ENCODE measurements around the gene C17orf113. TPM values are rescaled to one million over a fixed set of nuclear protein-coding genes. Genes with fewer than 3 reads are reported as not detected.

The C17orf113 gene
- total and polyA plus RNA-seq, 12 donors: 0.14 to 1.1 (median 0.60) TPM

- Histone ChIP-seq H3K4me3 (no peak overlapping the region), H3K27ac (no peak overlapping the region), H3K9me3 (replicated peaks in 1 of 3) (no peaks in the 10 kb centered on the region), H3K36me3 (replicated peaks in 1 of 2) (peaks cover 0 to 92% of the 10 kb centered on the region in 2 donors), H3K27me3 (no peaks in the 10 kb centered on the region), H3K4me1 (replicated peaks in 1 of 2) (no peaks in the 10 kb centered on the region)
- 79 to 84% (median 81%) methylated on average over 5 of the region's 5 CpGs for WGBS, 4 donors
- DNase-seq: no peak
- no peak for TF ChIP-seq CTCF (IDR thresholded peaks at IDR 0.05)
- no peak for TF ChIP-seq POLR2A (IDR thresholded peaks at IDR 0.05)
- intact Hi-C loops (cut with DNase I): no loop called here
Measured at GRCh38 chr17:41989702-41990419, 60.5 kb downstream of the C17orf113 start.

GRCh38 chr17:41988418-41988817, 62.0 kb downstream of the C17orf113 start:
- no peak for DNase-seq
- no peaks in the 10 kb centered on the region for H3K4me1 ChIP-seq (replicated peaks in 1 of 2)
- peaks cover 0 to 93% of the 10 kb centered on the region in 2 donors for H3K36me3 ChIP-seq (replicated peaks in 1 of 2)
- H3K27ac ChIP-seq: no peak overlapping the region
- H3K27me3 ChIP-seq: no peaks in the 10 kb centered on the region
- no peaks in the 10 kb centered on the region for H3K9me3 ChIP-seq (replicated peaks in 1 of 3)
- WGBS, 4 donors: 90 to 98% (median 94%) methylated on average over 2 of the region's 2 CpGs
- no peak for TF ChIP-seq CTCF (IDR thresholded peaks at IDR 0.05)
- TF ChIP-seq POLR2A (IDR thresholded peaks at IDR 0.05): no peak
- no peak overlapping the region for H3K4me3 ChIP-seq
- intact Hi-C loops (cut with DNase I): no loop called here

Other genes starting within 250 kb of the C17orf113 start
- 10 to 100 TPM; 22.7 to 67.2 (median 30.8) TPM for gene P3H4, start 238.7 kb downstream of the C17orf113 start, total RNA-seq
- 10 to 100 TPM; 12.8 to 19.1 (median 14.1) TPM for gene P3H4, start 238.7 kb downstream of the C17orf113 start, polyA plus RNA-seq
- 100 to 1,000 TPM in 3 of 9 donors, 10 to 100 TPM in 6; 62.3 to 131 (median 86.3) TPM for gene FKBP10, start 237.6 kb downstream of the C17orf113 start, total RNA-seq
- gene FKBP10, start 237.6 kb downstream of the C17orf113 start, polyA plus RNA-seq: 100 to 1,000 TPM in 2 of 3 donors, 10 to 100 TPM in 1; 28.4 to 244 (median 157) TPM
- gene NT5C3B, start 214.4 kb downstream of the C17orf113 start, total RNA-seq: 10 to 100 TPM; 36.2 to 62.9 (median 49.4) TPM
- gene NT5C3B, start 214.4 kb downstream of the C17orf113 start, polyA plus RNA-seq: 100 to 1,000 TPM in 1 of 3 donors, 10 to 100 TPM in 2; 51.4 to 121 (median 98.8) TPM
- under 1 TPM in 1 of 9 donors, not detected in 8; 0.29 TPM for gene KLHL10, start 212.8 kb downstream of the C17orf113 start, total RNA-seq
- under 1 TPM in 2 of 3 donors, not detected in 1; 0.10 to 0.24 TPM for gene KLHL10, start 212.8 kb downstream of the C17orf113 start, polyA plus RNA-seq
- gene KLHL11, start 185.2 kb downstream of the C17orf113 start, total RNA-seq: 10 to 100 TPM; 14.7 to 42.9 (median 22.9) TPM
- 1 to 10 TPM in 1 of 3 donors, under 1 TPM in 2; 0.17 to 3.2 (median 0.97) TPM for gene KLHL11, start 185.2 kb downstream of the C17orf113 start, polyA plus RNA-seq
- gene ACLY, start 131.7 kb downstream of the C17orf113 start, total RNA-seq: 100 to 1,000 TPM in 2 of 9 donors, 10 to 100 TPM in 7; 61.8 to 190 (median 74.4) TPM
- 100 to 1,000 TPM in 1 of 3 donors, 10 to 100 TPM in 2; 18.0 to 132 (median 22.7) TPM for gene ACLY, start 131.7 kb downstream of the C17orf113 start, polyA plus RNA-seq
- gene ODAD4, start 120.0 kb downstream of the C17orf113 start, total RNA-seq: 1 to 10 TPM in 1 of 9 donors, under 1 TPM in 7, not detected in 1; 0.39 to 1.4 (median 0.46) TPM
- gene ODAD4, start 120.0 kb downstream of the C17orf113 start, polyA plus RNA-seq: 1 to 10 TPM; 1.2 to 3.5 (median 1.3) TPM
- gene CNP, start 83.8 kb downstream of the C17orf113 start, total RNA-seq: 10 to 100 TPM; 28.8 to 78.5 (median 69.2) TPM
- 10 to 100 TPM; 27.9 to 44.6 (median 34.2) TPM for gene CNP, start 83.8 kb downstream of the C17orf113 start, polyA plus RNA-seq
- gene DNAJC7, start 33.2 kb downstream of the C17orf113 start, total RNA-seq: 10 to 100 TPM; 44.4 to 96.4 (median 66.2) TPM
- gene DNAJC7, start 33.2 kb downstream of the C17orf113 start, polyA plus RNA-seq: 100 to 1,000 TPM; 102 to 148 (median 134) TPM
- gene NKIRAS2, start 30.5 kb downstream of the C17orf113 start, total RNA-seq: 10 to 100 TPM; 22.9 to 56.8 (median 27.5) TPM
- 10 to 100 TPM; 23.1 to 31.9 (median 31.4) TPM for gene NKIRAS2, start 30.5 kb downstream of the C17orf113 start, polyA plus RNA-seq
- under 1 TPM in 3 of 9 donors, not detected in 6; 0.07 to 0.11 (median 0.11) TPM for gene ZNF385C, start 47.9 kb upstream of the C17orf113 start, total RNA-seq
- gene ZNF385C, start 47.9 kb upstream of the C17orf113 start, polyA plus RNA-seq: under 1 TPM; 0.11 to 0.16 (median 0.13) TPM
- gene DHX58, start 62.1 kb upstream of the C17orf113 start, total RNA-seq: 10 to 100 TPM; 17.9 to 40.8 (median 31.2) TPM
- 100 to 1,000 TPM in 1 of 3 donors, 10 to 100 TPM in 2; 16.3 to 117 (median 88.0) TPM for gene DHX58, start 62.1 kb upstream of the C17orf113 start, polyA plus RNA-seq
- gene KAT2A, start 70.8 kb upstream of the C17orf113 start, total RNA-seq: 100 to 1,000 TPM in 1 of 9 donors, 10 to 100 TPM in 8; 16.0 to 136 (median 53.2) TPM
- gene KAT2A, start 70.8 kb upstream of the C17orf113 start, polyA plus RNA-seq: 100 to 1,000 TPM in 2 of 3 donors, 10 to 100 TPM in 1; 23.7 to 671 (median 386) TPM
- gene HSPB9, start 72.2 kb upstream of the C17orf113 start, total RNA-seq: under 1 TPM in 5 of 9 donors, not detected in 4; 0.14 to 0.27 (median 0.18) TPM
- under 1 TPM in 2 of 3 donors, not detected in 1; 0.20 to 0.72 TPM for gene HSPB9, start 72.2 kb upstream of the C17orf113 start, polyA plus RNA-seq
- gene RAB5C, start 104.4 kb upstream of the C17orf113 start, total RNA-seq: 100 to 1,000 TPM in 8 of 9 donors, 10 to 100 TPM in 1; 96.9 to 216 (median 161) TPM
- gene RAB5C, start 104.4 kb upstream of the C17orf113 start, polyA plus RNA-seq: 100 to 1,000 TPM in 2 of 3 donors, 10 to 100 TPM in 1; 55.8 to 206 (median 115) TPM
- under 1 TPM in 7 of 9 donors, not detected in 2; 0.14 to 0.41 (median 0.19) TPM for gene KCNH4, start 130.5 kb upstream of the C17orf113 start, total RNA-seq
- gene KCNH4, start 130.5 kb upstream of the C17orf113 start, polyA plus RNA-seq: 1 to 10 TPM in 1 of 3 donors, under 1 TPM in 2; 0.13 to 1.0 (median 0.26) TPM
- gene HCRT, start 134.9 kb upstream of the C17orf113 start, total RNA-seq: not detected
- gene HCRT, start 134.9 kb upstream of the C17orf113 start, polyA plus RNA-seq: not detected
- 100 to 1,000 TPM in 1 of 9 donors, 10 to 100 TPM in 8; 31.6 to 344 (median 71.1) TPM for gene GHDC, start 143.9 kb upstream of the C17orf113 start, total RNA-seq
- gene GHDC, start 143.9 kb upstream of the C17orf113 start, polyA plus RNA-seq: 10 to 100 TPM; 10.5 to 33.9 (median 30.4) TPM
- 100 to 1,000 TPM in 6 of 9 donors, 10 to 100 TPM in 3; 30.3 to 128 (median 111) TPM for gene STAT5B, start 225.8 kb upstream of the C17orf113 start, total RNA-seq
- gene STAT5B, start 225.8 kb upstream of the C17orf113 start, polyA plus RNA-seq: 10 to 100 TPM; 44.7 to 70.6 (median 58.1) TPM
- 100 to 1,000 TPM in 4 of 9 donors, 10 to 100 TPM in 5; 12.0 to 169 (median 84.2) TPM for gene STAT5A, start 237.9 kb upstream of the C17orf113 start, total RNA-seq
- 10 to 100 TPM; 22.6 to 51.4 (median 39.2) TPM for gene STAT5A, start 237.9 kb upstream of the C17orf113 start, polyA plus RNA-seq